ENCODE results near the gene GABPB2. TPM values are rescaled to one million over a fixed set of nuclear protein-coding genes. Genes with fewer than 3 reads are reported as not detected.

GABPB2 gene
- total and polyA plus RNA-seq, 2 experiments from 2014 or later: 1.1 to 2.6 TPM

DNA sequence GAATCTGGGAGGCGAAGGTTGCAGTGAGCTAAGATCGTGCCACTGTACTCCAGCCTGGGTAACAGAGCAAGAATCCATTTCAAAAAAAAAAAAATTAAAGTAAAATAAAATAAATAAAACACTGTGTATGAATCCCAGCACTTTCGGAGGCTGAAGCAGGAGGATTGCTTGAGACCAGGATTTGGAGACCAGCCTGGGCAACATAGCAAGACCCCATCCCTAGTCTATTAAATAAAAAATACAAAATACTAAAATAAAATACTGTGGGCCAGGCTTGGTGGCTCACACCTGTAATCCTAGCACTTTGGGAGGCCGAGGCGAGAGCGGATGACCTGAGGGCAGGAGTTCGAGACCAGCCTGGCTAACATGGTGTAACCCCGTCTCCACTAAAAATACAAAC lies 38.4 kb upstream of the GABPB2 start:
- Mint-ChIP-seq H3K9me3 (no peaks in the 10 kb centered on the region), H3K27me3 (ENCODE audit: insufficient read depth, low read depth, poor library complexity) (peaks cover 6% of the 10 kb centered on the region), H3K27ac (no peak overlapping the region), H3K4me3 (no peak overlapping the region), H3K4me1 (peaks cover 10% of the 10 kb centered on the region), H3K36me3 (ENCODE audit: low read depth) (peaks cover 40% of the 10 kb centered on the region)
- Histone ChIP-seq H3K4me2 (no peak overlapping the region), H3K4me1 (ENCODE audit: insufficient read depth) (0 out of 2 replicates have a peak, but pooled peaks cover 9% of the 10 kb centered on the region), H3K27me3 (ENCODE audit: insufficient read depth) (no peaks in the 10 kb centered on the region), H3K9me2 (ENCODE audit: insufficient read depth) (no peaks in the 10 kb centered on the region), H3K4me3 (no peak overlapping the region), H3F3A (replicated peaks; ENCODE audit: low read depth) (no peaks in the 10 kb centered on the region), H2AFZ (no peak overlapping the region), H4K20me1 (replicated peaks; ENCODE audit: insufficient read depth) (no peaks in the 10 kb centered on the region; the same call in none of the 2 replicates), H3K27ac (ENCODE audit: low read depth) (no peak overlapping the region), H3K36me3 (ENCODE audit: insufficient read depth) (peaks cover 3% of the 10 kb centered on the region; the same call in 1 of the 2 replicates), H3K79me2 (replicated peaks; ENCODE audit: insufficient read depth) (no peaks in the 10 kb centered on the region)
- TF ChIP-seq, protein P1, sequence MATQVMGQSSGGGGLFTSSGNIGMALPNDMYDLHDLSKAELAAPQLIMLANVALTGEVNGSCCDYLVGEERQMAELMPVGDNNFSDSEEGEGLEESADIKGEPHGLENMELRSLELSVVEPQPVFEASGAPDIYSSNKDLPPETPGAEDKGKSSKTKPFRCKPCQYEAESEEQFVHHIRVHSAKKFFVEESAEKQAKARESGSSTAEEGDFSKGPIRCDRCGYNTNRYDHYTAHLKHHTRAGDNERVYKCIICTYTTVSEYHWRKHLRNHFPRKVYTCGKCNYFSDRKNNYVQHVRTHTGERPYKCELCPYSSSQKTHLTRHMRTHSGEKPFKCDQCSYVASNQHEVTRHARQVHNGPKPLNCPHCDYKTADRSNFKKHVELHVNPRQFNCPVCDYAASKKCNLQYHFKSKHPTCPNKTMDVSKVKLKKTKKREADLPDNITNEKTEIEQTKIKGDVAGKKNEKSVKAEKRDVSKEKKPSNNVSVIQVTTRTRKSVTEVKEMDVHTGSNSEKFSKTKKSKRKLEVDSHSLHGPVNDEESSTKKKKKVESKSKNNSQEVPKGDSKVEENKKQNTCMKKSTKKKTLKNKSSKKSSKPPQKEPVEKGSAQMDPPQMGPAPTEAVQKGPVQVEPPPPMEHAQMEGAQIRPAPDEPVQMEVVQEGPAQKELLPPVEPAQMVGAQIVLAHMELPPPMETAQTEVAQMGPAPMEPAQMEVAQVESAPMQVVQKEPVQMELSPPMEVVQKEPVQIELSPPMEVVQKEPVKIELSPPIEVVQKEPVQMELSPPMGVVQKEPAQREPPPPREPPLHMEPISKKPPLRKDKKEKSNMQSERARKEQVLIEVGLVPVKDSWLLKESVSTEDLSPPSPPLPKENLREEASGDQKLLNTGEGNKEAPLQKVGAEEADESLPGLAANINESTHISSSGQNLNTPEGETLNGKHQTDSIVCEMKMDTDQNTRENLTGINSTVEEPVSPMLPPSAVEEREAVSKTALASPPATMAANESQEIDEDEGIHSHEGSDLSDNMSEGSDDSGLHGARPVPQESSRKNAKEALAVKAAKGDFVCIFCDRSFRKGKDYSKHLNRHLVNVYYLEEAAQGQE (IDR thresholded peaks at IDR 0.05; ENCODE audit: unreplicated experiment): no peak
- TF ChIP-seq NANOG (IDR thresholded peaks at IDR 0.05; ENCODE audit: borderline replicate concordance) (no peak), ZNF331 (CRISPR knock-in tag; IDR thresholded peaks at IDR 0.05; ENCODE audit: low read depth) (no peak), EZH2 (IDR thresholded peaks at IDR 0.05; ENCODE audit: low read depth, unreplicated experiment) (no peak), ZNF114 (CRISPR knock-in tag; IDR thresholded peaks at IDR 0.05) (no peak), STAT1 (IDR thresholded peaks at IDR 0.05; ENCODE audit: unreplicated experiment) (no peak), POLR2AphosphoS5 (IDR thresholded peaks at IDR 0.05; ENCODE audit: low read depth) (no peak), EZH2phosphoT487 (IDR thresholded peaks at IDR 0.05; ENCODE audit: unreplicated experiment) (no peak), JUNB (IDR thresholded peaks at IDR 0.05; ENCODE audit: unreplicated experiment) (no peak)
- TF ChIP-seq, protein P2, sequence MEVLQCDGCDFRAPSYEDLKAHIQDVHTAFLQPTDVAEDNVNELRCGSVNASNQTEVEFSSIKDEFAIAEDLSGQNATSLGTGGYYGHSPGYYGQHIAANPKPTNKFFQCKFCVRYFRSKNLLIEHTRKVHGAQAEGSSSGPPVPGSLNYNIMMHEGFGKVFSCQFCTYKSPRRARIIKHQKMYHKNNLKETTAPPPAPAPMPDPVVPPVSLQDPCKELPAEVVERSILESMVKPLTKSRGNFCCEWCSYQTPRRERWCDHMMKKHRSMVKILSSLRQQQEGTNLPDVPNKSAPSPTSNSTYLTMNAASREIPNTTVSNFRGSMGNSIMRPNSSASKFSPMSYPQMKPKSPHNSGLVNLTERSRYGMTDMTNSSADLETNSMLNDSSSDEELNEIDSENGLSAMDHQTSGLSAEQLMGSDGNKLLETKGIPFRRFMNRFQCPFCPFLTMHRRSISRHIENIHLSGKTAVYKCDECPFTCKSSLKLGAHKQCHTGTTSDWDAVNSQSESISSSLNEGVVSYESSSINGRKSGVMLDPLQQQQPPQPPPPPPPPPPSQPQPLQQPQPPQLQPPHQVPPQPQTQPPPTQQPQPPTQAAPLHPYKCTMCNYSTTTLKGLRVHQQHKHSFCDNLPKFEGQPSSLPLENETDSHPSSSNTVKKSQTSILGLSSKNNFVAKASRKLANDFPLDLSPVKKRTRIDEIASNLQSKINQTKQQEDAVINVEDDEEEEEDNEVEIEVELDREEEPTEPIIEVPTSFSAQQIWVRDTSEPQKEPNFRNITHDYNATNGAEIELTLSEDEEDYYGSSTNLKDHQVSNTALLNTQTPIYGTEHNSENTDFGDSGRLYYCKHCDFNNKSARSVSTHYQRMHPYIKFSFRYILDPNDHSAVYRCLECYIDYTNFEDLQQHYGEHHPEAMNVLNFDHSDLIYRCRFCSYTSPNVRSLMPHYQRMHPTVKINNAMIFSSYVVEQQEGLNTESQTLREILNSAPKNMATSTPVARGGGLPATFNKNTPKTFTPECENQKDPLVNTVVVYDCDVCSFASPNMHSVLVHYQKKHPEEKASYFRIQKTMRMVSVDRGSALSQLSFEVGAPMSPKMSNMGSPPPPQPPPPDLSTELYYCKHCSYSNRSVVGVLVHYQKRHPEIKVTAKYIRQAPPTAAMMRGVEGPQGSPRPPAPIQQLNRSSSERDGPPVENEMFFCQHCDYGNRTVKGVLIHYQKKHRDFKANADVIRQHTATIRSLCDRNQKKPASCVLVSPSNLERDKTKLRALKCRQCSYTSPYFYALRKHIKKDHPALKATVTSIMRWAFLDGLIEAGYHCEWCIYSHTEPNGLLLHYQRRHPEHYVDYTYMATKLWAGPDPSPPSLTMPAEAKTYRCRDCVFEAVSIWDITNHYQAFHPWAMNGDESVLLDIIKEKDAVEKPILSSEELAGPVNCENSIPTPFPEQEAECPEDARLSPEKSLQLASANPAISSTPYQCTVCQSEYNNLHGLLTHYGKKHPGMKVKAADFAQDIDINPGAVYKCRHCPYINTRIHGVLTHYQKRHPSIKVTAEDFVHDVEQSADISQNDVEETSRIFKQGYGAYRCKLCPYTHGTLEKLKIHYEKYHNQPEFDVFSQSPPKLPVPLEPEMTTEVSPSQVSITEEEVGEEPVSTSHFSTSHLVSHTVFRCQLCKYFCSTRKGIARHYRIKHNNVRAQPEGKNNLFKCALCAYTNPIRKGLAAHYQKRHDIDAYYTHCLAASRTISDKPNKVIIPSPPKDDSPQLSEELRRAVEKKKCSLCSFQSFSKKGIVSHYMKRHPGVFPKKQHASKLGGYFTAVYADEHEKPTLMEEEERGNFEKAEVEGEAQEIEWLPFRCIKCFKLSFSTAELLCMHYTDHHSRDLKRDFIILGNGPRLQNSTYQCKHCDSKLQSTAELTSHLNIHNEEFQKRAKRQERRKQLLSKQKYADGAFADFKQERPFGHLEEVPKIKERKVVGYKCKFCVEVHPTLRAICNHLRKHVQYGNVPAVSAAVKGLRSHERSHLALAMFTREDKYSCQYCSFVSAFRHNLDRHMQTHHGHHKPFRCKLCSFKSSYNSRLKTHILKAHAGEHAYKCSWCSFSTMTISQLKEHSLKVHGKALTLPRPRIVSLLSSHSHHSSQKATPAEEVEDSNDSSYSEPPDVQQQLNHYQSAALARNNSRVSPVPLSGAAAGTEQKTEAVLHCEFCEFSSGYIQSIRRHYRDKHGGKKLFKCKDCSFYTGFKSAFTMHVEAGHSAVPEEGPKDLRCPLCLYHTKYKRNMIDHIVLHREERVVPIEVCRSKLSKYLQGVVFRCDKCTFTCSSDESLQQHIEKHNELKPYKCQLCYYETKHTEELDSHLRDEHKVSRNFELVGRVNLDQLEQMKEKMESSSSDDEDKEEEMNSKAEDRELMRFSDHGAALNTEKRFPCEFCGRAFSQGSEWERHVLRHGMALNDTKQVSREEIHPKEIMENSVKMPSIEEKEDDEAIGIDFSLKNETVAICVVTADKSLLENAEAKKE (CRISPR knock-in tag; IDR thresholded peaks at IDR 0.05): no peak
- TF ChIP-seq, protein P3, sequence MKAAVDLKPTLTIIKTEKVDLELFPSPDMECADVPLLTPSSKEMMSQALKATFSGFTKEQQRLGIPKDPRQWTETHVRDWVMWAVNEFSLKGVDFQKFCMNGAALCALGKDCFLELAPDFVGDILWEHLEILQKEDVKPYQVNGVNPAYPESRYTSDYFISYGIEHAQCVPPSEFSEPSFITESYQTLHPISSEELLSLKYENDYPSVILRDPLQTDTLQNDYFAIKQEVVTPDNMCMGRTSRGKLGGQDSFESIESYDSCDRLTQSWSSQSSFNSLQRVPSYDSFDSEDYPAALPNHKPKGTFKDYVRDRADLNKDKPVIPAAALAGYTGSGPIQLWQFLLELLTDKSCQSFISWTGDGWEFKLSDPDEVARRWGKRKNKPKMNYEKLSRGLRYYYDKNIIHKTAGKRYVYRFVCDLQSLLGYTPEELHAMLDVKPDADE (IDR thresholded peaks at IDR 0.05): no peak
- TF ChIP-seq, protein P4, sequence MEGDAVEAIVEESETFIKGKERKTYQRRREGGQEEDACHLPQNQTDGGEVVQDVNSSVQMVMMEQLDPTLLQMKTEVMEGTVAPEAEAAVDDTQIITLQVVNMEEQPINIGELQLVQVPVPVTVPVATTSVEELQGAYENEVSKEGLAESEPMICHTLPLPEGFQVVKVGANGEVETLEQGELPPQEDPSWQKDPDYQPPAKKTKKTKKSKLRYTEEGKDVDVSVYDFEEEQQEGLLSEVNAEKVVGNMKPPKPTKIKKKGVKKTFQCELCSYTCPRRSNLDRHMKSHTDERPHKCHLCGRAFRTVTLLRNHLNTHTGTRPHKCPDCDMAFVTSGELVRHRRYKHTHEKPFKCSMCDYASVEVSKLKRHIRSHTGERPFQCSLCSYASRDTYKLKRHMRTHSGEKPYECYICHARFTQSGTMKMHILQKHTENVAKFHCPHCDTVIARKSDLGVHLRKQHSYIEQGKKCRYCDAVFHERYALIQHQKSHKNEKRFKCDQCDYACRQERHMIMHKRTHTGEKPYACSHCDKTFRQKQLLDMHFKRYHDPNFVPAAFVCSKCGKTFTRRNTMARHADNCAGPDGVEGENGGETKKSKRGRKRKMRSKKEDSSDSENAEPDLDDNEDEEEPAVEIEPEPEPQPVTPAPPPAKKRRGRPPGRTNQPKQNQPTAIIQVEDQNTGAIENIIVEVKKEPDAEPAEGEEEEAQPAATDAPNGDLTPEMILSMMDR (conservative IDR thresholded peaks at IDR 0.05; ENCODE audit: low read depth in 2 of 2): no peak
- no peak for ATAC-seq
- no peak for DNase-seq (ENCODE audit: low spot score)

Measured in GM23338 (cell line).